Choroid plexus epithelial cell (primary cell): ENCODE results near the gene VPS45.

Experiments used
- DNase-seq: peaks from one replicate; pipeline ENCODE4 v3.0.0-alpha.2; 2010; ENCODE audit warnings: low read depth
- H3K4me3 ChIP-seq: 2 replicates; pipeline ENCODE4 v1.5.1; 2011; ENCODE audit warnings: low read depth, mild to moderate bottlenecking, control low read depth, low read length, moderate library complexity
- CTCF ChIP-seq: conservative IDR thresholded peaks from 2 replicates; pipeline ENCODE4 v1.5.1; 2011; ENCODE audit warnings: low read depth, mild to moderate bottlenecking, control low read depth, inconsistent platforms, low read length, moderate library complexity

VPS45 gene

GRCh38 chr1:150155413-150156071 is 88.0 kb downstream of the VPS45 start:
- no peak overlapping the region for H3K4me3 ChIP-seq
- TF ChIP-seq CTCF: no peak
- DNase-seq: no peak

GRCh38 chr1:150156868-150157603 is 89.5 kb downstream of the VPS45 start:
- H3K4me3 ChIP-seq: no peak overlapping the region
- no peak for DNase-seq
- no peak for TF ChIP-seq CTCF

- DNase-seq: peak; percentile 45
- no peak for TF ChIP-seq CTCF
- no peak overlapping the region for H3K4me3 ChIP-seq
Observed at GRCh38 chr1:150159550-150159949, 92.0 kb downstream of the VPS45 start.

GRCh38 chr1:150160964-150161621 is 93.5 kb downstream of the VPS45 start:
- peak; percentile 47 for DNase-seq

GRCh38 chr1:150161747-150162581 is 94.4 kb downstream of the VPS45 start:
- peak; percentile 63 for DNase-seq
- peak; percentile 34 for TF ChIP-seq CTCF
- H3K4me3 ChIP-seq: no peak overlapping the region

More at GRCh38 chr1:150160964-150161621, 93.5 kb downstream of the VPS45 start:
- TF ChIP-seq CTCF: no peak
- H3K4me3 ChIP-seq: no peak overlapping the region

GRCh38 chr1:150162582-150162861 is 94.9 kb downstream of the VPS45 start:
- DNase-seq: no peak
- no peak for TF ChIP-seq CTCF
- H3K4me3 ChIP-seq: no peak overlapping the region
